GM23248 (cell line): ENCODE measurements around the gene MCU. TPM values are rescaled to one million over a fixed set of nuclear protein-coding genes. Genes with fewer than 3 reads are reported as not detected.
"Not testable (repeated sequence)": the region's sequence is repeated elsewhere in the genome, so short reads cannot be mapped to it uniquely, and the experiment has no call there.

Experiments used
- DNase-seq: peaks from one replicate; pipeline ENCODE4 v3.0.0-alpha.2; 2015
- H2AFZ ChIP-seq: fragments of 200-600 bp; sonication (generic); 2 replicates; pipeline ENCODE4 v1.6.1; 2016; ENCODE audit warnings: antibody characterized with exemption
- H3F3A ChIP-seq: fragments of 200-600 bp; sonication (generic); 2 replicates; pipeline ENCODE4 v1.6.1; 2016; ENCODE audit warnings: mild to moderate bottlenecking, antibody characterized with exemption, mixed run types; ENCODE audit not compliant: insufficient read depth
- H3K27ac ChIP-seq: fragments of 200-600 bp; sonication (generic); 2 replicates; pipeline ENCODE4 v1.5.1; 2016; ENCODE audit warnings: mild to moderate bottlenecking
- H3K27me3 ChIP-seq: fragments of 200-600 bp; sonication (generic); replicated peaks from 2 replicates; pipeline ENCODE4 v1.6.1; 2016; ENCODE audit warnings: mild to moderate bottlenecking; ENCODE audit not compliant: insufficient read depth
- H3K36me3 ChIP-seq: fragments of 200-600 bp; sonication (generic); 2 replicates; pipeline ENCODE4 v1.6.1; 2016; ENCODE audit warnings: low read depth, mild to moderate bottlenecking
- H3K4me1 ChIP-seq: fragments of 200-600 bp; sonication (generic); 2 replicates; pipeline ENCODE4 v1.6.1; 2016; ENCODE audit warnings: mild to moderate bottlenecking; ENCODE audit not compliant: insufficient read depth
- H3K4me2 ChIP-seq: fragments of 200-600 bp; sonication (generic); one replicate; pipeline ENCODE4 v1.6.1; 2016; ENCODE audit warnings: mild to moderate bottlenecking; ENCODE audit not compliant: unreplicated experiment
- H3K4me3 ChIP-seq: fragments of 200-600 bp; sonication (generic); 2 replicates; pipeline ENCODE4 v1.5.1; 2016; ENCODE audit warnings: mild to moderate bottlenecking
- H3K79me2 ChIP-seq: fragments of 200-600 bp; sonication (generic); 2 replicates; pipeline ENCODE4 v1.6.1; 2016; ENCODE audit warnings: mild to moderate bottlenecking; ENCODE audit not compliant: insufficient read depth
- H3K9ac ChIP-seq: fragments of 200-600 bp; sonication (generic); 2 replicates; pipeline ENCODE4 v1.6.1; 2016; ENCODE audit warnings: mild to moderate bottlenecking
- H3K9me2 ChIP-seq: fragments of 200-600 bp; sonication (generic); 2 replicates; pipeline ENCODE4 v1.6.1; 2016; ENCODE audit warnings: mixed run types, mild to moderate bottlenecking, moderate library complexity; ENCODE audit not compliant: insufficient read depth
- H3K9me3 ChIP-seq: fragments of 200-600 bp; sonication (generic); one replicate; pipeline ENCODE4 v1.6.1; 2017; ENCODE audit warnings: low read depth
- H4K20me1 ChIP-seq: fragments of 200-600 bp; sonication (generic); 2 replicates; pipeline ENCODE4 v1.6.0; 2016; ENCODE audit not compliant: insufficient read depth
- EZH2 ChIP-seq: fragments of 200-600 bp; sonication (generic); IDR thresholded peaks from 2 replicates; pipeline ENCODE4 v1.6.1; 2018; ENCODE audit warnings: antibody characterized with exemption, mild to moderate bottlenecking; ENCODE audit not compliant: insufficient read depth, poor library complexity, severe bottlenecking
- EZH2phosphoT487 ChIP-seq: fragments of 200-600 bp; sonication (generic); IDR thresholded peaks from 2 replicates; pipeline ENCODE4 v1.6.1; 2018; ENCODE audit warnings: antibody characterized with exemption, moderate library complexity, mild to moderate bottlenecking, low read depth; ENCODE audit not compliant: insufficient read depth
- WGBS, 2 experiments: methylation state at CpG; one replicate each; pipeline ENCODE4 v1.1.6; 2015 to 2017; ENCODE audit warnings: low lambda C conversion rate in 2 of 2, low coverage in 1 of 2; ENCODE audit errors: missing lambda C conversion rate in 2 of 2; 5-methylcytosine and 5-hydroxymethylcytosine counted together
- in situ Hi-C: fragments of 300-500 bp; cut with MboI; formaldehyde crosslinking; loops from 2 replicates; pipeline ENCODE4 v1.15.0; 2020
- polyA plus RNA-seq: library from polyadenylated mRNA; unstranded; fragments of >200 nt; fragmentation: Nextera tagmentation; extraction: Ambion mirVana; gene quantifications from 2 replicates; pipeline ENCODE4 v1.2.1, GENCODE V29; 2016
- total RNA-seq: library from RNA; depleted of rRNA; stranded (reverse); fragments of >200 nt; shearing (Covaris generic); gene quantifications from 2 replicates; pipeline ENCODE4 v1.2.3, GENCODE V29; 2014

The MCU gene
- total and polyA plus RNA-seq, 2 experiments from 2014 or later: 29.5 to 30.9 TPM

DNA sequence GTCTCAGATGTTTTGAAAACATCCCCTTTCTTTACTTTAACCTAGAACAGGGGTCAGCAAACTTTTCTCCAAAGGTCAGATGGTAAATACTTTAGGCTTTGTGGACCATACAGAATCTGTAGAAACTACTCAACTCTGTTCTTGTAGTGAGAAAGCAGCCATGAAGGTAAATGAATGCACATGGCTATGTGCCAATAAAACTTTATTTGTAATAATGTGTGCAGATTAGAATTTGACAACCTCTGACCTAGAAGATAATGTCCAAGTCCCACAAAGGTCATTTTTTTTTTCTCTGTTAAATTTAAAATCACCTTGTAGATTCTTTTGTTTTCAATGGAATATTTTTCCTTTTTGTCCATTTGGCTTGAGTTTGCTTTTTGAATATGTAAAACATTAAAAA is 218.8 kb downstream of the MCU start:
- Histone ChIP-seq H3K9ac (no peak overlapping the region), H3K79me2 (no peaks in the 10 kb centered on the region), H3K9me3 (no peaks in the 10 kb centered on the region), H3K4me2 (no peak overlapping the region), H3K4me3 (no peak overlapping the region), H3K27ac (no peak overlapping the region), H3F3A (no peaks in the 10 kb centered on the region), H3K36me3 (no peaks in the 10 kb centered on the region), H4K20me1 (no peaks in the 10 kb centered on the region), H3K27me3 (no peaks in the 10 kb centered on the region), H3K9me2 (no peaks in the 10 kb centered on the region), H2AFZ (no peak overlapping the region), H3K4me1 (no peaks in the 10 kb centered on the region)
- TF ChIP-seq EZH2phosphoT487 (no peak), EZH2 (no peak)
- in situ Hi-C loops: no loop called here
- no peak for DNase-seq

DNA sequence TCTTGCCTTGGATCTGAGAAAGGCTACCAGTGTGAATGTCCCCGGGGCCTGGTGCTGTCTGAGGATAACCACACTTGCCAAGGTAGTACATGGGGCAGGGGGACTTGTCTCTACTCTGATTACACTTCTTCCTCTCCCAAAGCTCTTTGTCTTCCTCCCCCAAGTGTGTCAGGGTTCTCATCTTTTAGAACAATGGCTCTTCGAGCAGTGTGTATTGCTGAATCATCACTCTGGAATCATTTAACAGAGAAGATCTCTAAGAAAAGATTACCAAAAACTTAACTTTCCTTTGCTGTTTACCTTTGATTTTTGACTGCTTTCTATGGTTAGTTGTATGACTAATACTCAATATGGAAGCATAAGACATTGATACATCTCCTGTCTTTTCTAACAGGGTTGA is 219.8 kb downstream of the MCU start:
- H3K27ac ChIP-seq: no peak overlapping the region
- no peak for TF ChIP-seq EZH2phosphoT487
- no peak for TF ChIP-seq EZH2
- H4K20me1 ChIP-seq: no peaks in the 10 kb centered on the region
- H3K36me3 ChIP-seq: no peaks in the 10 kb centered on the region
- WGBS, 2 experiments: 88 to 92% methylated on average over 2 of the region's 2 CpGs
- no peaks in the 10 kb centered on the region for H3K4me1 ChIP-seq
- H3K9me3 ChIP-seq: no peaks in the 10 kb centered on the region
- no peaks in the 10 kb centered on the region for H3F3A ChIP-seq
- no peak overlapping the region for H2AFZ ChIP-seq
- in situ Hi-C loops: no loop called here
- H3K4me2 ChIP-seq: no peak overlapping the region
- no peak overlapping the region for H3K9ac ChIP-seq
- H3K79me2 ChIP-seq: no peaks in the 10 kb centered on the region
- no peaks in the 10 kb centered on the region for H3K27me3 ChIP-seq
- no peaks in the 10 kb centered on the region for H3K9me2 ChIP-seq
- DNase-seq: no peak
- no peak overlapping the region for H3K4me3 ChIP-seq

DNA sequence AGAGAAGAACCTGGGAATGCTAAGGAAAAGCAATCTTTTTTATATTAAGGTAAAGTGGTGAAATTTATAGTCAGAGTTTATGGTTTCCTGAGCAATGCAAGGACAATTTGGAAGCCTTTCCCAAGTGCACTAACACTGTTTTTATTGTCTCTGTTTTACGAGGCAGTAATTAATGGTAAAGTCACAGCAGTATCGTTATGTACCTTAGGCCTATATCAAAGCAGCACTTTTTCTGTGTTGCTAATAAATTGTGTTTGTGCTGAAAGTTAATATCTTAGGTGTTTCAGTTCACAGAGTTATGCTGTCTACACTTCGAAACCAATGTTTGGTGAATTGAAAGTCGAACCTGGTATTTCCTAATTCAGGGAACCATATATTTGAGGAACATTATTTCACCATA is 220.8 kb downstream of the MCU start:
- H4K20me1 ChIP-seq: no peaks in the 10 kb centered on the region
- no peaks in the 10 kb centered on the region for H3F3A ChIP-seq
- no peaks in the 10 kb centered on the region for H3K9me2 ChIP-seq
- no peaks in the 10 kb centered on the region for H3K4me1 ChIP-seq
- no peaks in the 10 kb centered on the region for H3K79me2 ChIP-seq
- H3K9ac ChIP-seq: no peak overlapping the region
- H3K4me2 ChIP-seq: no peak overlapping the region
- no peaks in the 10 kb centered on the region for H3K27me3 ChIP-seq
- WGBS, 2 experiments: 57 to 70% methylated on average over 4 of the region's 4 CpGs
- in situ Hi-C loops: no loop called here
- H2AFZ ChIP-seq: no peak overlapping the region
- H3K4me3 ChIP-seq: no peak overlapping the region
- H3K36me3 ChIP-seq: no peaks in the 10 kb centered on the region
- H3K27ac ChIP-seq: no peak overlapping the region
- H3K9me3 ChIP-seq: no peaks in the 10 kb centered on the region
- DNase-seq: no peak
- TF ChIP-seq EZH2 (no peak), EZH2phosphoT487 (no peak)

GRCh38 chr10:72913287-72913686 is 221.3 kb downstream of the MCU start:
- Histone ChIP-seq H3K27ac (no peak overlapping the region), H3K9me2 (no peaks in the 10 kb centered on the region), H3K4me1 (no peaks in the 10 kb centered on the region), H3F3A (no peaks in the 10 kb centered on the region), H3K9ac (no peak overlapping the region), H2AFZ (no peak overlapping the region), H3K79me2 (no peaks in the 10 kb centered on the region), H3K9me3 (no peaks in the 10 kb centered on the region), H3K4me3 (no peak overlapping the region), H3K4me2 (no peak overlapping the region), H3K27me3 (no peaks in the 10 kb centered on the region), H4K20me1 (no peaks in the 10 kb centered on the region), H3K36me3 (no peaks in the 10 kb centered on the region)
- in situ Hi-C loops: no loop called here
- no peak for DNase-seq
- TF ChIP-seq EZH2 (no peak), EZH2phosphoT487 (no peak)
- WGBS, 2 experiments: 64 to 76% methylated on average over 7 of the region's 7 CpGs

DNA sequence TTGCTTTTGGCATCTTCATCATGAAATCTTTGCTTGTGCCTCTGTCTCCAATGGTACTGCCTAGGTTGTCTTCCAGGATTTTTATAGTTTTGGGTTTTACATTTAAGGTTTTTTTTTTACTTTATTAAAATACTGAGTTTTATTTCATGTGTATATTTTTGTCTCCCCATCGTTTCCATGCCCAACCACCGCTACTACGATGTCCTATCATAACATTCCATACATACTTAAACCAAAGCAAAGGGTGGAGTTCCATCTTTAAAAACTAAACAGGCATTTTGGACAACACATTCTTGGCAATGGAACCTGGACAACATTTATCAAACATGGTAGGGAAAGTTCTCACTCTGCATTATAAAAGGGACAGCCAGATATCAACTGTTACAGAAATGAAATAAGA is 225.3 kb downstream of the MCU start:
- H3K9me3 ChIP-seq, H4K20me1 ChIP-seq, H3K27me3 ChIP-seq, H3K9me2 ChIP-seq, H3K79me2 ChIP-seq, H3F3A ChIP-seq, H3K9ac ChIP-seq, H3K36me3 ChIP-seq, H3K4me3 ChIP-seq, H3K4me2 ChIP-seq, in situ Hi-C loops, DNase-seq, H3K27ac ChIP-seq, H2AFZ ChIP-seq, H3K4me1 ChIP-seq: not testable (repeated sequence)
- WGBS, 2 experiments: 39 to 57% methylated on average over 3 of the region's 3 CpGs

- H4K20me1 ChIP-seq, H3K9me3 ChIP-seq, in situ Hi-C loops, H3K9ac ChIP-seq, H3K27ac ChIP-seq, H3K4me1 ChIP-seq, H3K4me2 ChIP-seq, H3K36me3 ChIP-seq, H3F3A ChIP-seq, DNase-seq, H2AFZ ChIP-seq, H3K4me3 ChIP-seq, H3K9me2 ChIP-seq, H3K79me2 ChIP-seq, H3K27me3 ChIP-seq: not testable (repeated sequence)
- WGBS, 2 experiments: 61 to 62% methylated on average over 2 of the region's 2 CpGs
Observed at GRCh38 chr10:72917803-72918332, 225.9 kb downstream of the MCU start.
